ENCODE data around the gene P3H3. TPM values are rescaled to one million over a fixed set of nuclear protein-coding genes. Genes with fewer than 3 reads are reported as not detected.

Gene P3H3
- total and polyA plus RNA-seq, 2 donors (not counting 3 experiments of a cell fraction or from before 2014, with no cell fraction given): 75.9 to 76.5 TPM

DNA sequence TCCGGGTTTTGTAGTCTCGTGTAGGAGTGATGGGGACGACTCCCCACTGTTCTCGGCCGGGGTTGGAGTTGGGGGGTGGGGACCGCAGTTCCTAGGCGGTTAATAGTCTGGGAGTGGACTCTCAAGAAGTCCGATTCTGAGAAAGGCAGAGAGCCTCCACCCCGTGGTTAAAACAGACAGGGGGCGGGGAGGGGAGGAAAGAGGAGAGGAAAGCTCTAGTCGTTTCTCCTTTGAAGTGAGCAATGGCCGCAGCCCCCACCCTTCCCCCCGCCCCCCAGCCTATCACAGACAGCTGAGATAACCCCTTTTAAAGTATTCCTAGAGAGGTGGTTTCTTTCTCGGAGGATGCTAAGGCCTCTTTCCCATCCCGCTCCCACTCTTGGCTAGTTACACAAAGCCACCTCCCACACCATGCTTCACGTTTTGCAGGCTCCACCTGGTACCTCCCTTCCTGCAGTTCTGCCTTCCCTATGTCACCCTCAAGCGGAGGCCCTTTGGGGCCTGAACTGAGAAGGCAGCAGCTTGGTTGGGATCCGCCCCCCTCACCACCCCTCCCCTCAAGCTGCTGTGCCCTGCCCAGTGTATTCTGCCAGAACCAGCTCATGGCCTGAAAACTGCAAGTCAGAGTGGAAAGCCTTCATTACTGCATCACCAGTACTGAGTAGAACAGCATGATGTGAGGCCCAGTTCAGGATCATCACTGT lies 24.6 kb downstream of the P3H3 start:
- Histone ChIP-seq H2AFZ (ENCODE audit: low read depth, low read length) (peak overlapping the region; percentile 30), H3K9me1 (replicated peaks; ENCODE audit: control insufficient read depth, extremely low read depth, insufficient read depth, low read length) (no peaks in the 10 kb centered on the region), H3K79me2 (ENCODE audit: control insufficient read depth, insufficient read depth, low read length) (peaks cover 42% of the 10 kb centered on the region), H4K20me1 (replicated peaks; ENCODE audit: control insufficient read depth, extremely low read depth, insufficient read depth, low read length) (no peaks in the 10 kb centered on the region), H3K27ac (ENCODE audit: insufficient read depth, low read depth, low read length) (peak overlapping the region; percentile 8), H3K9me3 (replicated peaks; ENCODE audit: control insufficient read depth, insufficient read depth, low read length) (no peaks in the 10 kb centered on the region), H3K27me3 (ENCODE audit: control insufficient read depth in 2 of 2, insufficient read depth in 2 of 2, low read length in 2 of 2) (no peaks in the 10 kb centered on the region), H3K4me2 (ENCODE audit: insufficient read depth, low read length) (peak overlapping the region; percentile 77), H3K4me1 (ENCODE audit: control insufficient read depth, extremely low read depth, insufficient read depth, low read length) (peaks cover 24% of the 10 kb centered on the region), H3K9ac (replicated peaks; ENCODE audit: extremely low read depth, insufficient read depth, low read length) (peak overlapping the region; percentile 51), H3K4me3 (replicated peaks in 1 of 3; ENCODE audit: insufficient read depth in 1 of 3, low read depth in 1 of 3, low read length in 3 of 3) (peak overlapping the region; percentile 63 to 93 (median 76)), H3K36me3 (ENCODE audit: control insufficient read depth in 2 of 2, extremely low read depth in 1 of 2, insufficient read depth in 2 of 2, low read length in 2 of 2) (peaks cover 14 to 22% of the 10 kb centered on the region in 2 experiments)
- FAIRE-seq: no peak
- dilution Hi-C loops (cut with MboI; ENCODE audit: extremely low pct_ligation_motif_present, low sequenced_read_pairs): no loop called here
- ChIA-PET POLR2A (interaction anchor here (1.2 to 3.2 kb wide), 6 partner anchors 9 to 100 kb away, joined by 3 to 48 read pairs (median 6); partner anchors contain the start of genes MLF2, SPSB2 and TPI1), CTCF (interaction anchor here (0.9 to 4.6 kb wide), 10 partner anchors 9 to 168 kb away, joined by 3 to 30 read pairs (median 5); partner anchors contain the start of genes MLF2, SPSB2 and TPI1)
- BruUV-seq (replicated peaks): no TSS peak
- intact Hi-C loops (cut with micrococcal nuclease): loop anchor here (1.0 kb wide), 2 partner anchors 15 to 190 kb away; partner anchors contain the start of gene ING4
- DNase-seq (ENCODE audit: low read depth, low spot score): peak; percentile 61
- TF ChIP-seq JUN (IDR thresholded peaks at IDR 0.05; ENCODE audit: borderline replicate concordance, insufficient read depth, insufficient read length, low read depth) (no peak), MYC (IDR thresholded peaks at IDR 0.05; ENCODE audit: low read depth, low read length) (no peak), EZH2 (IDR thresholded peaks at IDR 0.05; ENCODE audit: borderline replicate concordance, low read depth, low read length, severe bottlenecking) (no peak), POLR2A (IDR thresholded peaks at IDR 0.05; ENCODE audit: low read depth, low read length) (no peak), GATA2 (IDR thresholded peaks at IDR 0.05; ENCODE audit: insufficient read depth, insufficient read length, low read depth, low read length) (no peak), POLR2AphosphoS5 (IDR thresholded peaks at IDR 0.05; ENCODE audit: insufficient read depth, low read depth, low read length) (no peak), FOS (IDR thresholded peaks at IDR 0.05; ENCODE audit: borderline replicate concordance, insufficient read depth, low read length) (no peak)
- TF ChIP-seq, protein P1, sequence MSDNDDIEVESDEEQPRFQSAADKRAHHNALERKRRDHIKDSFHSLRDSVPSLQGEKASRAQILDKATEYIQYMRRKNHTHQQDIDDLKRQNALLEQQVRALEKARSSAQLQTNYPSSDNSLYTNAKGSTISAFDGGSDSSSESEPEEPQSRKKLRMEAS (IDR thresholded peaks at IDR 0.05; ENCODE audit: insufficient read depth, insufficient read length): no peak
- TF ChIP-seq, protein P2, sequence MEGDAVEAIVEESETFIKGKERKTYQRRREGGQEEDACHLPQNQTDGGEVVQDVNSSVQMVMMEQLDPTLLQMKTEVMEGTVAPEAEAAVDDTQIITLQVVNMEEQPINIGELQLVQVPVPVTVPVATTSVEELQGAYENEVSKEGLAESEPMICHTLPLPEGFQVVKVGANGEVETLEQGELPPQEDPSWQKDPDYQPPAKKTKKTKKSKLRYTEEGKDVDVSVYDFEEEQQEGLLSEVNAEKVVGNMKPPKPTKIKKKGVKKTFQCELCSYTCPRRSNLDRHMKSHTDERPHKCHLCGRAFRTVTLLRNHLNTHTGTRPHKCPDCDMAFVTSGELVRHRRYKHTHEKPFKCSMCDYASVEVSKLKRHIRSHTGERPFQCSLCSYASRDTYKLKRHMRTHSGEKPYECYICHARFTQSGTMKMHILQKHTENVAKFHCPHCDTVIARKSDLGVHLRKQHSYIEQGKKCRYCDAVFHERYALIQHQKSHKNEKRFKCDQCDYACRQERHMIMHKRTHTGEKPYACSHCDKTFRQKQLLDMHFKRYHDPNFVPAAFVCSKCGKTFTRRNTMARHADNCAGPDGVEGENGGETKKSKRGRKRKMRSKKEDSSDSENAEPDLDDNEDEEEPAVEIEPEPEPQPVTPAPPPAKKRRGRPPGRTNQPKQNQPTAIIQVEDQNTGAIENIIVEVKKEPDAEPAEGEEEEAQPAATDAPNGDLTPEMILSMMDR (IDR thresholded peaks at IDR 0.05; ENCODE audit: extremely low read depth in 1 of 2, insufficient read depth in 1 of 2, low read depth in 1 of 2, low read length in 2 of 2): no peak

Data from endothelial cell of umbilical vein (primary cell).